ENCODE data around the gene SLC1A3.

SLC1A3 gene

DNA sequence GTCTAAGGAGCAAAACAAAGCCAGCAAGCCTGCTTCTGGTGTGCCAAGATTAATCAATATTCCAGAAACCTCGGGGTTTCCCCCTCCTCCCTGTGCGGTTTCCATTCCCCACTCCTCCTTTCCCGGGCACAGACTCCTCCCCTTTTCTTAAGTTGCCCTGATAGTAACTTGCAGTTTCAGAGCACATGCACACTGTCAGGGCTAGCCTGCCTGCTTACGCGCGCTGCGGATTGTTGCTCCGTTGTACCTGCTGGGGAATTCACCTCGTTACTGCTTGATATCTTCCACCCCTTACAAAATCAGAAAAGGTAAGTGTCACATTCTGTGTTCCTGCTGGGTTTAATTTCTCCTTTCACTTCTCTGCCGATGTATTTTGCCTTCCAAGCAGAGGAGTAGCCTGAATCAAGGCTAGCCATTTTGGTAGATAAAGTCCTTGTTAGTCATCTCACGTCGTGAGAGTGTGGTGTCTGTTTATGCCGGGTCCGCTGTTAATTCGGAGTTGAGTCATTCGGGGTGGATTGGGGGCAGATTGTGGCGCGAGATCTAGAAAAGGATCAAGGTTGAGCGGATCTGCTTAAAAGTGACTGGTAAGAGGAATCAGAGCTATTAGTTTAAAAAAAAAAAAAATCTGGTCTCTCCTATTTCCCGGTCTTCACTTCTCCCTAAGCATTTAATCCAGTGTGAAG, at the start of gene SLC1A3:
SLC1A3 (plus strand) TSS at position 179 of the 686 bp plus-strand sequence. CDS start 1,818 bp downstream, outside the sequence.
- Histone ChIP-seq H2AFZ (ENCODE audit: low read depth) (peak within 1 kb of the TSS; percentile 86), H3K4me2 (peak within 1 kb of the TSS; percentile 40), H3K27ac (no peak within 1 kb of the TSS), H3K4me3 (IDR thresholded peaks at IDR 0.05; ENCODE audit: insufficient read depth, low read depth, low read length) (no peak within 1 kb of the TSS), H3K4me1 (ENCODE audit: low read depth, poor library complexity, severe bottlenecking) (no peaks in the 10 kb centered on the region), H4K20me1 (ENCODE audit: insufficient read depth) (no peaks in the 10 kb centered on the region), H3K36me3 (ENCODE audit: insufficient read depth) (no peaks in the 10 kb centered on the region), H3K27me3 (ENCODE audit: insufficient read depth, low read depth) (no peaks in the 10 kb centered on the region), H3K9ac (peak within 1 kb of the TSS; percentile 67; the same call in 1 of the 2 replicates), H3K79me2 (ENCODE audit: insufficient read depth, low read depth) (no peaks in the 10 kb centered on the region)
- TF ChIP-seq, protein P1, sequence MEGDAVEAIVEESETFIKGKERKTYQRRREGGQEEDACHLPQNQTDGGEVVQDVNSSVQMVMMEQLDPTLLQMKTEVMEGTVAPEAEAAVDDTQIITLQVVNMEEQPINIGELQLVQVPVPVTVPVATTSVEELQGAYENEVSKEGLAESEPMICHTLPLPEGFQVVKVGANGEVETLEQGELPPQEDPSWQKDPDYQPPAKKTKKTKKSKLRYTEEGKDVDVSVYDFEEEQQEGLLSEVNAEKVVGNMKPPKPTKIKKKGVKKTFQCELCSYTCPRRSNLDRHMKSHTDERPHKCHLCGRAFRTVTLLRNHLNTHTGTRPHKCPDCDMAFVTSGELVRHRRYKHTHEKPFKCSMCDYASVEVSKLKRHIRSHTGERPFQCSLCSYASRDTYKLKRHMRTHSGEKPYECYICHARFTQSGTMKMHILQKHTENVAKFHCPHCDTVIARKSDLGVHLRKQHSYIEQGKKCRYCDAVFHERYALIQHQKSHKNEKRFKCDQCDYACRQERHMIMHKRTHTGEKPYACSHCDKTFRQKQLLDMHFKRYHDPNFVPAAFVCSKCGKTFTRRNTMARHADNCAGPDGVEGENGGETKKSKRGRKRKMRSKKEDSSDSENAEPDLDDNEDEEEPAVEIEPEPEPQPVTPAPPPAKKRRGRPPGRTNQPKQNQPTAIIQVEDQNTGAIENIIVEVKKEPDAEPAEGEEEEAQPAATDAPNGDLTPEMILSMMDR (conservative IDR thresholded peaks at IDR 0.05; ENCODE audit: low read depth, low read length): no peak

DNA sequence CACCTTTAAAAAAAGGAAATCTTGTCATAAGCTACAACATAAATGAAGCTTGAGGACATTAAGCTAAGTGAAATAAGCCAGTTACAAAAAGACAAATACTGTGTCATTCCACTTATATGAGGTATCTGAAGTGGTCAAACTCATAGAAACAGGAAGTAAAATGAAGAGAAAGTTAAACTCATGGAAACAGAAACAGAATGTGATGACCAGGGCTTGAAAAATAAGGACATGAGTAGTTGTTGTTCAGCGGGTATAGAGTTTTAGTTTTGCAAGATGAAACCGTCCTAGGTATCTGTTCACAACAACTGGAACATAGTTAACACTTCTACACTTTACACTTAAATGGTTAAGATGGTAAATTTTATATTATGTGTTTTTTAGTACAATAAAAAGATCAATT, 47.8 kb upstream of the SLC1A3 start:
- no peaks in the 10 kb centered on the region for H3K27me3 ChIP-seq (ENCODE audit: insufficient read depth, low read depth)

DNA sequence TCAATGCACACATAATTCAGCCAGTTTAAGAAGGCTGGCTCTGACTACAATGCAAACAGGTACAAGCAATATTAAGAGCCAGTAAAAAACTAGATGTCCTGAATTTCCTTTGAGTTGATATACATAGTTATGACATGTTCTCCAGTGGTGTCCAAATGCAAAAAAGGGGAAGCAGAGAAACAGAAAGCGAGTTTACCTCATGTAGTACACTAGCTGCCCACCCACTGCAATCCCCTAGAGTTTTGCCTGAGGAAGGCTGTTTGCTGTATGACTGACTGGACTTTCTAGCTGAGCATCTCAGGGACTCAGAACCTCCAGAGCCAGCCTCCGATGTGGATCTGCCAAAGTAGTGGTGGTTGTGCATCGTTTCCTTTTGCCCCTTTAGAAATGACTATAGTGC, 44.8 kb upstream of the SLC1A3 start:
- H2AFZ ChIP-seq (ENCODE audit: low read depth): no peak overlapping the region
- no peak overlapping the region for H3K27ac ChIP-seq

More for the DNA sequence above, 47.8 kb upstream of the SLC1A3 start:
- no peak overlapping the region for H3K9ac ChIP-seq
- H3K79me2 ChIP-seq (ENCODE audit: insufficient read depth, low read depth): no peaks in the 10 kb centered on the region
- H3K27ac ChIP-seq: no peak overlapping the region
- H3K4me2 ChIP-seq: no peak overlapping the region
- H3K36me3 ChIP-seq (ENCODE audit: insufficient read depth): no peaks in the 10 kb centered on the region
- no peaks in the 10 kb centered on the region for H3K4me1 ChIP-seq (ENCODE audit: low read depth, poor library complexity, severe bottlenecking)
- no peak overlapping the region for H2AFZ ChIP-seq (ENCODE audit: low read depth)
- H3K4me3 ChIP-seq (IDR thresholded peaks at IDR 0.05; ENCODE audit: insufficient read depth, low read depth, low read length): no peak overlapping the region
- TF ChIP-seq, protein P1 (conservative IDR thresholded peaks at IDR 0.05; ENCODE audit: low read depth, low read length): no peak
- no peaks in the 10 kb centered on the region for H4K20me1 ChIP-seq (ENCODE audit: insufficient read depth)

DNA sequence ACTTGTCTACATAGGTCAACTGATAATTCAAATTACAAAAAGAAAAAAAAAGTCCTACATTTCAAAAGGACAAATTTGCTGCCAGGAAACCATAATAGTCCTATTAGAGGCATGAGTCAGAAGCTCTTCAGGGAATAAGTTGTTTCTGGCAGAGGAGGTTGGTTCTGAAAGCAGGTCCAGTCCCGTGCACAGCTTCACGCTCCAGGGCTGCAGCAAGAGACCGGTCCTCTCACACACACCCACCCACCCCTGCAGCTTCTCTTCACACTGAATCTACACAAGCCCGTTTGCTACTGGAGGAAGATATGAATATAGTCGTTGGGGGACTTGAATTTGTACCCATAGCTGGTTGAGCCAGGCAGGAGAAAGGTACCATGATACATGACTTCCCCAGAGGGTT, 36.9 kb upstream of the SLC1A3 start:
- H2AFZ ChIP-seq (ENCODE audit: low read depth): no peak overlapping the region
- H3K4me2 ChIP-seq: no peak overlapping the region
- no peaks in the 10 kb centered on the region for H4K20me1 ChIP-seq (ENCODE audit: insufficient read depth)
- no peak overlapping the region for H3K27ac ChIP-seq
- TF ChIP-seq, protein P1 (conservative IDR thresholded peaks at IDR 0.05; ENCODE audit: low read depth, low read length): no peak
- no peaks in the 10 kb centered on the region for H3K79me2 ChIP-seq (ENCODE audit: insufficient read depth, low read depth)
- no peaks in the 10 kb centered on the region for H3K27me3 ChIP-seq (ENCODE audit: insufficient read depth, low read depth)
- no peaks in the 10 kb centered on the region for H3K4me1 ChIP-seq (ENCODE audit: low read depth, poor library complexity, severe bottlenecking)
- no peak overlapping the region for H3K9ac ChIP-seq
- H3K36me3 ChIP-seq (ENCODE audit: insufficient read depth): no peaks in the 10 kb centered on the region
- H3K4me3 ChIP-seq (IDR thresholded peaks at IDR 0.05; ENCODE audit: insufficient read depth, low read depth, low read length): no peak overlapping the region

More for the DNA sequence above, 44.8 kb upstream of the SLC1A3 start:
- Histone ChIP-seq H3K4me3 (IDR thresholded peaks at IDR 0.05; ENCODE audit: insufficient read depth, low read depth, low read length) (no peak overlapping the region), H4K20me1 (ENCODE audit: insufficient read depth) (no peaks in the 10 kb centered on the region), H3K4me2 (no peak overlapping the region), H3K4me1 (ENCODE audit: low read depth, poor library complexity, severe bottlenecking) (no peaks in the 10 kb centered on the region), H3K9ac (no peak overlapping the region), H3K36me3 (ENCODE audit: insufficient read depth) (no peaks in the 10 kb centered on the region), H3K27me3 (ENCODE audit: insufficient read depth, low read depth) (no peaks in the 10 kb centered on the region), H3K79me2 (ENCODE audit: insufficient read depth, low read depth) (no peaks in the 10 kb centered on the region)
- TF ChIP-seq, protein P1 (conservative IDR thresholded peaks at IDR 0.05; ENCODE audit: low read depth, low read length): no peak
